ENCODE measurements around the gene BTAF1. TPM values are rescaled to one million over a fixed set of nuclear protein-coding genes. Genes with fewer than 3 reads are reported as not detected.

Gene BTAF1
- total and polyA plus RNA-seq, 2 experiments from 2014 or later = 30.4 to 55.7 TPM

- Histone ChIP-seq H4K20me1 (replicated peaks; ENCODE audit: insufficient read depth) (no peaks in the 10 kb centered on the region), H3K4me1 (ENCODE audit: insufficient read depth) (no peaks in the 10 kb centered on the region), H3K4me2 (no peak overlapping the region), H2AFZ (no peak overlapping the region), H3K27me3 (ENCODE audit: insufficient read depth) (no peaks in the 10 kb centered on the region), H3K79me2 (replicated peaks; ENCODE audit: insufficient read depth) (no peaks in the 10 kb centered on the region), H3K9me2 (ENCODE audit: insufficient read depth) (no peaks in the 10 kb centered on the region), H3K4me3 (no peak overlapping the region), H3F3A (replicated peaks; ENCODE audit: low read depth) (no peaks in the 10 kb centered on the region), H3K36me3 (ENCODE audit: insufficient read depth) (peaks cover 29% of the 10 kb centered on the region), H3K27ac (ENCODE audit: low read depth) (no peak overlapping the region)
- no peaks in the 10 kb centered on the region for H3K27me3 Mint-ChIP-seq (ENCODE audit: insufficient read depth, low read depth, poor library complexity)
- DNase-seq (ENCODE audit: low spot score) = no peak
- no peak for ATAC-seq
- H3K9me3 Mint-ChIP-seq = no peaks in the 10 kb centered on the region
- H3K4me1 Mint-ChIP-seq = no peaks in the 10 kb centered on the region
- H3K27ac Mint-ChIP-seq = no peak overlapping the region
- peaks cover 65% of the 10 kb centered on the region for H3K36me3 Mint-ChIP-seq (ENCODE audit: low read depth)
- no peak overlapping the region for H3K4me3 Mint-ChIP-seq
- no peak for TF ChIP-seq JUNB (IDR thresholded peaks at IDR 0.05; ENCODE audit: unreplicated experiment)
- TF ChIP-seq ZNF462 (CRISPR knock-in tag; IDR thresholded peaks at IDR 0.05) = no peak
- no peak for TF ChIP-seq EZH2 (IDR thresholded peaks at IDR 0.05; ENCODE audit: low read depth, unreplicated experiment)
- no peak for TF ChIP-seq CTCF (conservative IDR thresholded peaks at IDR 0.05; ENCODE audit: low read depth in 2 of 2)
- TF ChIP-seq ETS1 (IDR thresholded peaks at IDR 0.05) = no peak
- no peak for TF ChIP-seq CREB1 (CRISPR knock-in tag; IDR thresholded peaks at IDR 0.05; ENCODE audit: low read depth)
These were observed 63.9 kb downstream of the BTAF1 start for GRCh38 chr10:91987397-91988037.

Measured in GM23338 (cell line).